Liver (tissue), 9 donors: ENCODE data around the gene BCL10. TPM values are rescaled to one million over a fixed set of nuclear protein-coding genes. Genes with fewer than 3 reads are reported as not detected.
"Not testable (repeated sequence)": the region's sequence is repeated elsewhere in the genome, so short reads cannot be mapped to it uniquely, and the experiment has no call there.

Source experiments
- DNase-seq: peaks from one replicate; pipeline ENCODE4 v3.0.0-alpha.2; 2017; ENCODE audit warnings: low spot score
- H3K27ac ChIP-seq, 2 donors: one replicate each; pipeline ENCODE4 v1.7.0; 2013; ENCODE audit warnings: inconsistent platforms in 2 of 2, low read length in 2 of 2, control low read depth in 1 of 2, low read depth in 1 of 2, mild to moderate bottlenecking in 1 of 2
- H3K27me3 ChIP-seq, 4 donors: one replicate each; pipeline versions ENCODE4 v1.6.1 to v1.7.0; 2013; ENCODE audit warnings: low read length in 3 of 4, inconsistent platforms in 1 of 4, mild to moderate bottlenecking in 1 of 4, moderate library complexity in 1 of 4; ENCODE audit not compliant: control insufficient read depth in 4 of 4, insufficient read depth in 4 of 4
- H3K36me3 ChIP-seq, 4 donors: one replicate each; pipeline versions ENCODE4 v1.6.1 to v1.7.0; 2013; ENCODE audit warnings: low read length in 3 of 4, mild to moderate bottlenecking in 3 of 4, low read depth in 1 of 4, moderate library complexity in 1 of 4; ENCODE audit not compliant: control insufficient read depth in 4 of 4, insufficient read depth in 3 of 4
- H3K4me1 ChIP-seq, 4 donors: one replicate each; pipeline versions ENCODE4 v1.6.1 to v1.7.0; 2013; ENCODE audit warnings: low read length in 3 of 4, mild to moderate bottlenecking in 3 of 4, moderate library complexity in 1 of 4; ENCODE audit not compliant: control insufficient read depth in 4 of 4, insufficient read depth in 4 of 4
- H3K4me3 ChIP-seq, 3 donors: one replicate each; pipeline versions ENCODE4 v1.6.1 to v1.7.0; 2013; ENCODE audit warnings: low read length in 3 of 3, control low read depth in 1 of 3, low read depth in 1 of 3, mild to moderate bottlenecking in 1 of 3
- H3K9ac ChIP-seq, 2 donors: one replicate each; pipeline ENCODE4 v1.7.0; 2013; ENCODE audit warnings: low read length in 2 of 2, mild to moderate bottlenecking in 2 of 2, moderate library complexity in 2 of 2, control low read depth in 1 of 2, low read depth in 1 of 2
- H3K9me3 ChIP-seq, 4 donors: one replicate each; pipeline versions ENCODE4 v1.6.1 to v1.7.0; 2013; ENCODE audit warnings: low read length in 3 of 4; ENCODE audit not compliant: control insufficient read depth in 4 of 4
- EGR1 ChIP-seq, 2 donors: IDR thresholded peaks; 2 replicates each; pipeline ENCODE4 v1.6.1; 2016 to 2018; ENCODE audit warnings: antibody characterized with exemption in 2 of 2, low read depth in 2 of 2
- FOXA1 ChIP-seq: IDR thresholded peaks from 2 replicates; pipeline ENCODE4 v1.6.1; 2016; ENCODE audit warnings: antibody characterized with exemption
- FOXA2 ChIP-seq: IDR thresholded peaks from 2 replicates; pipeline ENCODE4 v1.6.1; 2016; ENCODE audit warnings: antibody characterized with exemption
- GABPA ChIP-seq, 2 donors: IDR thresholded peaks in 1 of 2; conservative IDR thresholded peaks in 1 of 2; 2 replicates each; pipeline ENCODE4 v1.6.1; 2016; ENCODE audit warnings: antibody characterized with exemption in 2 of 2, mild to moderate bottlenecking in 1 of 2, moderate library complexity in 1 of 2
- HNF4A ChIP-seq, 2 donors: conservative IDR thresholded peaks; 2 replicates each; pipeline ENCODE4 v1.6.1; 2016; ENCODE audit warnings: antibody characterized with exemption in 2 of 2, mild to moderate bottlenecking in 2 of 2
- HNF4G ChIP-seq: IDR thresholded peaks from 2 replicates; pipeline ENCODE4 v1.6.1; 2016; ENCODE audit warnings: antibody characterized with exemption
- JUND ChIP-seq, 2 donors: IDR thresholded peaks; 2 replicates each; pipeline ENCODE4 v1.6.1; 2016; ENCODE audit warnings: antibody characterized with exemption in 2 of 2
- NR2F2 ChIP-seq: IDR thresholded peaks from 2 replicates; pipeline ENCODE4 v1.6.1; 2016; ENCODE audit warnings: antibody characterized with exemption
- RAD21 ChIP-seq, 2 donors: IDR thresholded peaks; 2 replicates each; pipeline ENCODE4 v1.6.1; 2016; ENCODE audit warnings: antibody characterized with exemption in 2 of 2, mild to moderate bottlenecking in 2 of 2
- RXRA ChIP-seq, 2 donors: IDR thresholded peaks; 2 replicates each; pipeline ENCODE4 v1.6.1; 2017 to 2018; ENCODE audit warnings: antibody characterized with exemption in 2 of 2, mild to moderate bottlenecking in 1 of 2
- SP1 ChIP-seq: IDR thresholded peaks from 2 replicates; pipeline ENCODE4 v1.6.1; 2018; ENCODE audit warnings: antibody characterized with exemption, mild to moderate bottlenecking
- TAF1 ChIP-seq: conservative IDR thresholded peaks from 2 replicates; pipeline ENCODE4 v1.6.1; 2016; ENCODE audit warnings: antibody characterized with exemption, mild to moderate bottlenecking
- WGBS: extraction: QIAGEN DNeasy Blood & Tissue Kit; methylation state at CpG from one replicate; pipeline ENCODE4 v1.1.7; 2013; 5-methylcytosine and 5-hydroxymethylcytosine counted together
- polyA plus RNA-seq, 2 donors: library from polyadenylated mRNA; stranded (reverse) in 1 of 2; unstranded in 1 of 2; fragments of 200-250 nt in 1 of 2; fragments of >200 nt in 1 of 2; fragmentation: Nextera tagmentation in 1 of 2; extraction: Ambion mirVana in 1 of 2; gene quantifications; one replicate each; pipeline versions ENCODE4 v1.2.1 to v1.2.3, GENCODE V29; 2013 to 2015
- total RNA-seq, 2 donors: library from RNA; depleted of rRNA; stranded (reverse); fragments of >200 nt; gene quantifications; one replicate each; pipeline ENCODE4 v1.2.3, GENCODE V29; 2014
- TF ChIP-seq, protein P1 (sequence below): IDR thresholded peaks from 2 replicates; pipeline ENCODE4 v1.6.1; 2016; ENCODE audit warnings: antibody characterized with exemption
- TF ChIP-seq, protein P2 (sequence below): IDR thresholded peaks from 2 replicates; pipeline ENCODE4 v1.6.1; 2016; ENCODE audit warnings: antibody characterized with exemption
- TF ChIP-seq, protein P3 (sequence below): IDR thresholded peaks from 2 replicates; pipeline ENCODE4 v1.6.1; 2016; ENCODE audit warnings: antibody characterized with exemption
- TF ChIP-seq, protein P4 (sequence below): fragments of 150-350 bp; IDR thresholded peaks from 2 replicates; pipeline ENCODE4 v1.5.1; 2017; ENCODE audit warnings: improper control_type of control experiment, low read depth, low read length; ENCODE audit not compliant: missing input control
- donor health status: healthy.
- donor health status: healthy.
- donor health status: healthy.
- donor health status: healthy.
- donor health status: healthy.

Gene BCL10
- total and polyA plus RNA-seq, 4 donors: 3.1 to 8.9 (median 7.5) TPM

DNA sequence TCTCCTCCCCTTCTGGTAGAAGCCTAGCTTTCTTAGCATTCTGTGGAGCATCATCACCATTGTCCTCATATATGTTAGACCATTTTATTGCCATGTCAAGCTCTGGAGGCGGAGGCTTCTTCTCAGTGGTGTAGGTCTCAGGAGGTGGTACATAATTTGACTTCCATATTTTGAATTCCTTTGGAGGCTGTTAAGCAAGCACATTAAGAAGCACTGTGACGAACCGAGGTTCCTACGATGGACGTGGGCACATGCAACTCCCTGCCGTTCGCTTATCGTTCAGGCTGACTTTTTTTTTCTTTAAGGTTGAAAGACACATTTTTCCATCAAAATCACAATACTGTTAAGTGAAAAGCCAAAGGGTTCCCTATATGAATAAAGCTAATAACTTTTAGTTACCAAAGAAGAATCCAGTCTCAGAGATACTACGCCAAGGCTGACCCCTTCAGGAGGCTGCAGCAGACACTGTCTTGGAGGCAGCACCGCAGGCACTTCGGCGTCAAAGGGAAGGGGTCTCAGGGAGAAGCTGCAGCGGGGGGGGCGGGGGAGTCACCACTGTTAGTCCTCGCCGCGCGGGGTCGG is 17.8 kb downstream of the BCL10 start (continued):
- TF ChIP-seq HNF4A (conservative IDR thresholded peaks at IDR 0.05): no peak
- TF ChIP-seq, protein P1, sequence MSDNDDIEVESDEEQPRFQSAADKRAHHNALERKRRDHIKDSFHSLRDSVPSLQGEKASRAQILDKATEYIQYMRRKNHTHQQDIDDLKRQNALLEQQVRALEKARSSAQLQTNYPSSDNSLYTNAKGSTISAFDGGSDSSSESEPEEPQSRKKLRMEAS: no peak
- no peak for TF ChIP-seq HNF4G

DNA sequence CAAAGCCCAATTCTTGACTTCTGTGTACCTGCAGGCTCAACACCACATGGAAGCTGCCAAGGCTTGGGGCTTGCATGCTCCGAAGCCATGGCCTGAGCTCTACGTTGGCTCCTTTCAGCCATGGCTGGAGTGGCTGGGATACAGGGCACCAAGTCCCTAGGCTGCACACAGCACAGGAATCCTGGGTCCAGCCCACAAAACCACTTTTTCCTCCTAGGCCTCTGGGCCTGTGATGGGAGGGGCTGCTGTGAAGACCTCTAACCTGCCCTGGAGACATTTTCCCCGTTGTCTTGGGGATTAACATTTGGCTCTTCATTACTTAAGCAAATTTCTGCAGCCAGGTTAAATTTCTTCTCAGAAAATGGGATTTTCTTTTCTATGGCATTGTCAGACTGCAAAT is 27.4 kb downstream of the BCL10 start:
- H3K27ac ChIP-seq, H3K4me3 ChIP-seq, H3K27me3 ChIP-seq, H3K4me1 ChIP-seq, DNase-seq, H3K9me3 ChIP-seq, H3K9ac ChIP-seq: not testable (repeated sequence)
- 95% methylated on average over 3 of the region's 3 CpGs for WGBS
- peaks cover 1 to 12% (median 6%) of the 10 kb centered on the region in 4 donors for H3K36me3 ChIP-seq

DNA sequence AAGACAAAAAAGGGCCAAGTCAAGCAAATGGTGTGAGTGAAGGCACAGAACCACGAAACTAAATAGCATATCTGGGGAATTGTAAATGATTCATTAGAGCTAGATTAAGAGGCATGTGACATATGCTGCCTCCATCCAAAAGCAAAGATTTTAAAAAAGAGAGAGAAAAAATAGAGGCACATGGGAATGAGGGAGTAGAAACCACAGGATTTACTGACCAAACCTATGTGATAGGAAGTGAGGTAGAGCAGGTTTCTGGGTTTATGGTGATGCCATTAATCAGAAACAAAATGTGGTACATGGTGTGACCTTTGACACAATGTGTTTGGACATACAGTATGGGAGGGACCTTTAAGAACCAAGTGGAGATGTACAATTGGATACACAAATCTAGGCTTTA is 30.5 kb downstream of the BCL10 start:
- no peak for DNase-seq
- 90% methylated on average over 1 of the region's 1 CpG for WGBS
- no peaks in the 10 kb centered on the region for H3K4me1 ChIP-seq
- no peak overlapping the region for H3K9ac ChIP-seq
- no peaks in the 10 kb centered on the region for H3K9me3 ChIP-seq
- H3K36me3 ChIP-seq: no peaks in the 10 kb centered on the region
- no peak overlapping the region for H3K27ac ChIP-seq
- no peaks in the 10 kb centered on the region for H3K27me3 ChIP-seq
- TF ChIP-seq, protein P2, sequence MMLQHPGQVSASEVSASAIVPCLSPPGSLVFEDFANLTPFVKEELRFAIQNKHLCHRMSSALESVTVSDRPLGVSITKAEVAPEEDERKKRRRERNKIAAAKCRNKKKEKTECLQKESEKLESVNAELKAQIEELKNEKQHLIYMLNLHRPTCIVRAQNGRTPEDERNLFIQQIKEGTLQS: no peak
- TF ChIP-seq RAD21 (IDR thresholded peaks at IDR 0.05) (no peak), FOXA2 (no peak)
- H3K4me3 ChIP-seq: no peak overlapping the region

DNA sequence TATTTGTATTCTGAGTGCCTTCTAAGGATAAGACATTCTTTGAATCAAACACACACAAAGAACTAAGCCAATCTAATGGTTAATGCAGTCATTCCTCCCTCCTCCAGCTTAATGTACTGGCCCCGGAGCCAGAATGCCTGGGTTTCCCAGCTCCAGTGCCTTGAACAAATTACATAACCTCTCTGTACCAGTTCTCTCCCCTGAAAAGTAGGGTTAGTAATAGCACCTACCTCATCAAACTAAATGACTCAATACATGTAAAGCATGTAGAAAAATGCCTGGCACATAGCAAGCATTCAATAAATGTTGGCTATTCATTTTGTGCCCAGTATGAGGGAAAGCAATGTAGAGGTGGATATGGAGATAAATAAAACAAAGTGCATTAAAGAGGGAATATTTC is 31.0 kb downstream of the BCL10 start:
- no peaks in the 10 kb centered on the region for H3K27me3 ChIP-seq
- no peaks in the 10 kb centered on the region for H3K36me3 ChIP-seq
- H3K4me3 ChIP-seq: no peak overlapping the region
- no peaks in the 10 kb centered on the region for H3K9me3 ChIP-seq
- no peak overlapping the region for H3K9ac ChIP-seq
- DNase-seq: no peak
- TF ChIP-seq FOXA1: no peak
- no peak for TF ChIP-seq RAD21 (IDR thresholded peaks at IDR 0.05)
- no peak for TF ChIP-seq TAF1
- TF ChIP-seq, protein P3, sequence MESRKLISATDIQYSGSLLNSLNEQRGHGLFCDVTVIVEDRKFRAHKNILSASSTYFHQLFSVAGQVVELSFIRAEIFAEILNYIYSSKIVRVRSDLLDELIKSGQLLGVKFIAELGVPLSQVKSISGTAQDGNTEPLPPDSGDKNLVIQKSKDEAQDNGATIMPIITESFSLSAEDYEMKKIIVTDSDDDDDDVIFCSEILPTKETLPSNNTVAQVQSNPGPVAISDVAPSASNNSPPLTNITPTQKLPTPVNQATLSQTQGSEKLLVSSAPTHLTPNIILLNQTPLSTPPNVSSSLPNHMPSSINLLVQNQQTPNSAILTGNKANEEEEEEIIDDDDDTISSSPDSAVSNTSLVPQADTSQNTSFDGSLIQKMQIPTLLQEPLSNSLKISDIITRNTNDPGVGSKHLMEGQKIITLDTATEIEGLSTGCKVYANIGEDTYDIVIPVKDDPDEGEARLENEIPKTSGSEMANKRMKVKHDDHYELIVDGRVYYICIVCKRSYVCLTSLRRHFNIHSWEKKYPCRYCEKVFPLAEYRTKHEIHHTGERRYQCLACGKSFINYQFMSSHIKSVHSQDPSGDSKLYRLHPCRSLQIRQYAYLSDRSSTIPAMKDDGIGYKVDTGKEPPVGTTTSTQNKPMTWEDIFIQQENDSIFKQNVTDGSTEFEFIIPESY: no peak
- TF ChIP-seq, protein P1: no peak
- TF ChIP-seq GABPA (IDR thresholded peaks at IDR 0.05 in 1 of 2, conservative IDR thresholded peaks at IDR 0.05 in 1 of 2): no peak
- TF ChIP-seq NR2F2: no peak
- no peak for TF ChIP-seq EGR1 (IDR thresholded peaks at IDR 0.05; ENCODE audit: low read depth in 2 of 2)
- TF ChIP-seq, protein P2: no peak
- TF ChIP-seq SP1: no peak
- no peak for TF ChIP-seq HNF4G
- no peak for TF ChIP-seq JUND (IDR thresholded peaks at IDR 0.05)
- TF ChIP-seq HNF4A (conservative IDR thresholded peaks at IDR 0.05): no peak
- TF ChIP-seq, protein P4, sequence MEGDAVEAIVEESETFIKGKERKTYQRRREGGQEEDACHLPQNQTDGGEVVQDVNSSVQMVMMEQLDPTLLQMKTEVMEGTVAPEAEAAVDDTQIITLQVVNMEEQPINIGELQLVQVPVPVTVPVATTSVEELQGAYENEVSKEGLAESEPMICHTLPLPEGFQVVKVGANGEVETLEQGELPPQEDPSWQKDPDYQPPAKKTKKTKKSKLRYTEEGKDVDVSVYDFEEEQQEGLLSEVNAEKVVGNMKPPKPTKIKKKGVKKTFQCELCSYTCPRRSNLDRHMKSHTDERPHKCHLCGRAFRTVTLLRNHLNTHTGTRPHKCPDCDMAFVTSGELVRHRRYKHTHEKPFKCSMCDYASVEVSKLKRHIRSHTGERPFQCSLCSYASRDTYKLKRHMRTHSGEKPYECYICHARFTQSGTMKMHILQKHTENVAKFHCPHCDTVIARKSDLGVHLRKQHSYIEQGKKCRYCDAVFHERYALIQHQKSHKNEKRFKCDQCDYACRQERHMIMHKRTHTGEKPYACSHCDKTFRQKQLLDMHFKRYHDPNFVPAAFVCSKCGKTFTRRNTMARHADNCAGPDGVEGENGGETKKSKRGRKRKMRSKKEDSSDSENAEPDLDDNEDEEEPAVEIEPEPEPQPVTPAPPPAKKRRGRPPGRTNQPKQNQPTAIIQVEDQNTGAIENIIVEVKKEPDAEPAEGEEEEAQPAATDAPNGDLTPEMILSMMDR: no peak
- no peak for TF ChIP-seq FOXA2
- TF ChIP-seq RXRA (IDR thresholded peaks at IDR 0.05): no peak
- WGBS: 84% methylated on average over 1 of the region's 1 CpG
- no peaks in the 10 kb centered on the region for H3K4me1 ChIP-seq
- H3K27ac ChIP-seq: no peak overlapping the region
